Activated CD8-positive, alpha-beta memory T cell treated with anti-CD3 and anti-CD28 coated beads, Interleukin-2, amount 50 U/mL, for 48 hours (primary cell): ENCODE data around the gene PLCG1.

ENCODE experiments used
- DNase-seq: peaks from one replicate; pipeline ENCODE4 v3.0.0-alpha.2; 2020

The PLCG1 gene

DNA sequence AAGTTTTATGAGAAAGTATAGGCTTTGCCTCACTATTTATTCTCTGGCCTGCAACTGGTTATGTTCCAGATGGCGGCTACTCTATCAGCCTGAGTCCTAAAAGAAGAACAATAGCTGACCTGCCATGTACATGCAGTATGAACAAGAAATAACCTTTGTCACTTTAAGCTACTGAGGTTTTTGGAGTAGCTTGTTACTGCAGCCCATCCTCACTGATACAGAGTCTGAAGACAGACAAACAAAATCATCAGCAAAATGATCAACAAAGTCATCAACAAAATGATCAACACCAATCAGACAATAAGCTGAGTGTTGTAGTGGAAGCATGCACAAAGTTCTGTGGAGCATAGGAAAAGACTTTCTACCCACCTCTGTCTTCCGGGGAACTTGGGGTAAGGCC, 82.5 kb downstream of the PLCG1 start:
- no peak for DNase-seq

- no peak for DNase-seq
Observed at GRCh38 chr20:41221614-41222218, 84.4 kb downstream of the PLCG1 start.

DNA sequence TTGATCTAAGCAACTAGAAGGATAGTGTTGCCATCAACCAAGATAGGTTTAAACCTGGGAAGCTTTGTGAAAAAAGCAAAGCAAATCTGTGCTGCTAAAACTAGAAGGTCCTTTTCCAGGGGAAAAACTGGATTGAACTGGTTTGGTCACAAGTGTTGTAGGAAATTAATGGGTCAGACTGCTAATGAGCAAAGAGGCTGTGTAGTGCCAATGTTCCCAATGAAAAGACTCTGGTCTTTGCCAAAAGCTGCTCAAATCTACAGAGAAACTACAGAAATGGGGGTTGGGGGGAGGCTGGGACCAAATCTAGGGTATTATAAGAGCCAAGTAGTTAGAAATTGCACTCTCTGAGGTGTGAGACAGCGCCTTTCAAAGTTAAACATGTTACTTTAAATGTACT, 85.0 kb downstream of the PLCG1 start:
- no peak for DNase-seq

DNA sequence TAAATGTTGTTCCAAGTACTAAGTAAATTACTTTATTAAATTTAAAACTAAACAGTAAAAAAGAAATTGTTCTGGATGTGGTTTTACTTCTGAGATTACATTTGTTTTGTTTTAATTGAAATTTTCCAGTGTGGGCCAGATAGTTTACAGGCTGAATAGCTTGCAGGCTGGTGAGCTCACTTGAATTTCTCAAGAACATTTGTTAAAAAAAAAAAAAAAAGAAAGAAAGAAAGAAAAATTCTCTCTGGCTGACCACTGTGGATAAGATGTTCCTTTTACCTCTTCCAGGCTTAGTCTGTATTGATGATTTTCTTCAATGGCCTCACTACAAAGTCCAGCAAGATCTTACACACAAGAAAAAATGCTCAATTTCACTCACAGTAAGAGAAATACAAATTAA, 85.4 kb downstream of the PLCG1 start:
- no peak for DNase-seq

- DNase-seq: no peak
Observed at GRCh38 chr20:41223112-41223511, 85.8 kb downstream of the PLCG1 start.

- no peak for DNase-seq
Observed at GRCh38 chr20:41224281-41224680, 86.9 kb downstream of the PLCG1 start.

DNA sequence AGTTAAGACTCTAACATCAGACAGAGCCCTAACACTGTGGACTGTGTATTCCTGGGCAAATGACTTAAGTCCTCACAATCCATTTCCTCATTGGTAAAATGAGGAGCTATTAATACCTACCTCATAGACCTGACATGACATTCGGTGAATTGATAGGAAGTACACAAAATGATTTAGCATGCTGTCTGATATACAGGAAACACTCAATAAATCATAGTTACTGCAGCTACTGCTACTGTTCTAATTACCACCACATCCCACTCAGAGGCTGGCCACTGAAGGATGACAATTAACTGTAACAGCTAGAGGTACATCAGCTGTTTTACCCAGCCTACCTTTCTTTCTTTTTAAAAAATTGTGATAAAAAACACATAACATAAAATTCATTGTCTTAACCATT, 87.7 kb downstream of the PLCG1 start:
- DNase-seq: no peak

- no peak for DNase-seq
Observed at GRCh38 chr20:41226426-41226825, 89.1 kb downstream of the PLCG1 start.
